ENCODE measurements around the gene MYL12A.

Gene MYL12A

DNA sequence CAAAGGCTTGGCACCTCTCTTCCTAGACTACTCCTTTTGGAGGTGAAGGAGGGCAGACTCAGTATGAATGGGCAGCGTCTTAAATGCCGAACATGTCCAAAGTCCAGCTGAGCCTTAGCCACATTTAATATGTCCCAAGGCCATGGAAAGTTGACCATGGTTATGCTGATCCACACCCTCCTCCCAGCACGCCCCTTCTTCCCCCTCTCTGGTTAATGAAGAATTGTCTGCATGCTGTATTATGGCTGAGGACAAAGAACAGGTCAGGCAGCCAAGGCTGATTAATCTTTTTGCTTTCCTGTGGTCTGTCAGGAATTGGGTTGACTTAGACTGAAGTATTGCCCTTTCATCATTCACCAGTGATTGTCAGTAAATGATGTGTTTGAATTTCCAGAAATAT, 22.0 kb upstream of the MYL12A start:
- no peak for FAIRE-seq

DNA sequence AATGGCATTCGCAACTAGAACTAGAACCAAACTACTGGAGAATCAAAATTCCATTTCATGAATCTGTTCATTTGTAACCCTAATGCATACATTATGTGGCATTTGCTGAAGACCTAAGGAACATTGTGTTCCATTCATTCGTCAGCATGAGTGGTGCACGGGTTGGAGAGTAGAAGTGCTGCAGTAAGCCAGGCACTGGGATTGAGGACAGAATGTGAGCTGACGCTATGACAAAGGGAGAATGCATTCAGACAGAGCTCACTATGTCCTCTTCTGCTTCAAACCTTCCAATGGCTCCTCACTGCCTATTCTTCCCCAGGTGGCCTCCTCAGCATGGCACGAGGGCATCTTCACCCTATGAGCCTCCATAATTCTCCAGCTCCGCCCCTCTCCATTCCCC, 21.6 kb upstream of the MYL12A start:
- no peak for FAIRE-seq

DNA sequence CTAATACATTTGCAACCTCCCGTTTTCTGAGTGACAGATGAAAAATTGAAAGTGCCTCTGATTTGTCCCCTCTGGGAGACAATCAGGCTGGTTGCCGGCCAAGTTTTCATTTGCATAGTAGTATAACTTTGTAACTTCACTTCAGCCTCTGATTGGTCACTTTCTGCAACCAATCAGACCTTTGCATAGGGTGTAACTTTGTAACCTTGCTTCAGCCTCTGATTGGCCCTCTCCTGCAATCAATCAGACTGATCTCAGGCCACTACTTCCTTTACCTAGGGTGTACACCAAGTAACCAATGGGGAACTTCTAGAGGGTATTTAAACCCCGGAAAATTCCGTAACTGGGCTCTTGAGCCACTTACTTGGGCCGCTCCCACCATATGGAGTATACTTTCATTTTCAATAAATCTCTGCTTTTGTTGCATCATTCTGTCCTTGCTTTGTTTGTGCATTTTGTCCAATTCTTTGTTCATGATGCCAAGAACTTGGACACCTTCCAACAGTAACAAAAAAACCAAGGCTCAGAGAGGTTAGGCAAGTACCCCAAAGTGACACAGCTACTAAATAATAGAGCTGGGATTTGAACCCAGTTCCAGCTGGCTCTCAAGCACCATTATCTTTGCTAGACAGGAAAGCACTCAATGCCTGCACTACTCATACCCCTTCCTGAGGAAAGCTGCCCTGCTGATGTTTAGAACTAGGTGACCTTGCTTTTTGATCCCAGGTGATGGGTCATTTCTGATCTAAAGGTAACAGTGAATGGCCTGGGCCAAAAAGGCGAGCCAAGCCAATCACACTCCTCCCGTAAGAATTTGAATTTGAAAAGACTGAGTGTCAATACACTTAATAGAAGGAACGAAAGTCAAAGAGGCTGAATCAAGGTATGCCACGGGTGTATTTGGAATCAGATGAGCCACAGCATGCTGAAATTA, 16.9 kb upstream of the MYL12A start:
- no peak for FAIRE-seq

- no peak for FAIRE-seq
Observed at GRCh38 chr18:3233004-3233403, 14.6 kb upstream of the MYL12A start.

- FAIRE-seq = no peak
Observed at GRCh38 chr18:3233433-3234168, 14.0 kb upstream of the MYL12A start.

- no peak for FAIRE-seq
Observed at GRCh38 chr18:3234457-3234856, 13.1 kb upstream of the MYL12A start.

DNA sequence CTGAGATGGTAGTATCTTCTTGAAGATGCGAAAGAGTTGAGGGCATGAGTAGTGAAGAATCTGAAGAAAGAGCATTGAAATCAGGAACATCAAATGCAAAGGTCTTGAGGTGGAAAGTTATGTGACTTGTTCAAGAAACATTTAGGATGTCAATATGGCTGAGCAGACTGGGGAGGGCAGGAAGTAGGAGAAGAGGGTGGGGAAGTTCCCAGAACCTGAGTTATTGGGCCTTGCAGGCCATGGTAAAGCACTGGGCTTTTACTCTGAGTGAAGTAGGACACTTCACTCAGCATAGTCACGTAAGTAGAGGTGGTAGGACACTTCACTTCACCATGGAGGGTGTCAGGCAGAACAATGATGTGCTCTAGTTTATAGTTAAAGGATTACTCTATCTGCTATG, 11.8 kb upstream of the MYL12A start:
- no peak for FAIRE-seq

- no peak for FAIRE-seq
Observed at GRCh38 chr18:3236470-3236869, 11.1 kb upstream of the MYL12A start.

DNA sequence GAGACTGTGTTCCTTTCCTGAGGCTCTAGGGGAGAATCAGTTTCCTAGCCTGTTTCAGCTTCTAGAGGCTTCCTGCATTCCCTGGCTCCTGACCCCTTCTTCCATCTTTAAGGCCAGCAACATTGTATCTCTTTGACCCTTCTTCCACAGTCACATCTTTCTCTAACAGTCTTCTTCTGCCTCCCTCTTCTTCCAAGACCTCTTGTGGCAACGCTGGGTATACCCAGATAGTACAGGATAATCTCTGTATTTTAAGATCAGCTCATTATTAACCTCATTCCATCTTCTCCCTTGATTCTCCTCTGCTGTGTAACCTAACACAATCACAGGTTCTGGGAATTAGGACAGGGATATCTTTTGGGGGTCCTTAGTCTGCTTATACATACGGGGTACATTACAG, 8.9 kb upstream of the MYL12A start:
- no peak for FAIRE-seq

DNA sequence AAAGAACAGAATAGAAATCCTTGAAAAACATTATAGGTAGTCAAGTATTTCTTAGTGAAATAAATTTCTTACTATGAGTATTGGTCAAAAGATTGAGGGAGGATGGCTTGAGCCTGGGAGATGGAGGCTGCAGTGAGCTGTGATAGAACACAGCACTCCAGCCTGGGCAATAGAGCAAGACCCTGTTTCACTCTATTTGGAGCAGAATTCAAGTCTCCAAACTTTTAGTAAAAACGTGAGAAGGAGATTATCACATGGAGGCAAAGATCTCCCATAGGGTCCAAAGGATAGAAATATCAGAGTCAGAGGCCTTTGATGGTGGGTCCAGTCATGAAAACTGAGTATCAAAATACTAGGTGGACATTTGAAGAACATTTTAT, 2.4 kb upstream of the MYL12A start:
- FAIRE-seq = no peak

- no peak for FAIRE-seq
Observed at GRCh38 chr18:3245853-3246634, 1.6 kb upstream of the MYL12A start.

- no peak for FAIRE-seq
Observed at GRCh38 chr18:3246635-3247239, 864 bp upstream of the MYL12A start.

DNA sequence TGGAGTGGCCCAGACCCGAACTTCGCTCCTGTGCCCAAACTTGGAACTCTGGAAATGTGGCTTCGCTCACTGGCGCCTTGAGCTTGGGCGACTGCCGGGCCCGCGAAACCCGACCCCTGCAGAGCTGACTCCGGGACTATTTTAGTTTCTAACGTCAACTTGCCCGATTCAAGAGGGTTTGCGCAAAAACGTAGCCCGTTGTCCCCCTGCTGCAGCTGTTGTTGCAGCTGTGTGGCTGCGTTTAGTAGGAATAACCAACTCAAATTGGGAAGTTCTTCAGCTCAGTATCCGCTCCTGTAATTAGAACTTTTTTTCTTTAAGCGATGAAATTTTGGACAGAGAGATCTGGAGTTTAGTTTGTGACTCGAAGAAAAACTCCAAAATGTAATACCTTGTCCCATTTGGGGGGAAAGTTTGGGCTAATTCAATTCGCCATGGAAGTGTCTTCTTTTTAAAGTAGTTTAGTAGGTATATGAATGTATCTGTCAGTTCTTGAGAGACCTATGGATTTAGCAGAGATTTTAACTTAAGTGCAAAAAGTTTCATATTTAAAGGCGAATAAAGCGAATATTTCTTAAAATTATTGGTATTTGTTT, 559 bp downstream of the MYL12A start:
- no peak for FAIRE-seq

DNA sequence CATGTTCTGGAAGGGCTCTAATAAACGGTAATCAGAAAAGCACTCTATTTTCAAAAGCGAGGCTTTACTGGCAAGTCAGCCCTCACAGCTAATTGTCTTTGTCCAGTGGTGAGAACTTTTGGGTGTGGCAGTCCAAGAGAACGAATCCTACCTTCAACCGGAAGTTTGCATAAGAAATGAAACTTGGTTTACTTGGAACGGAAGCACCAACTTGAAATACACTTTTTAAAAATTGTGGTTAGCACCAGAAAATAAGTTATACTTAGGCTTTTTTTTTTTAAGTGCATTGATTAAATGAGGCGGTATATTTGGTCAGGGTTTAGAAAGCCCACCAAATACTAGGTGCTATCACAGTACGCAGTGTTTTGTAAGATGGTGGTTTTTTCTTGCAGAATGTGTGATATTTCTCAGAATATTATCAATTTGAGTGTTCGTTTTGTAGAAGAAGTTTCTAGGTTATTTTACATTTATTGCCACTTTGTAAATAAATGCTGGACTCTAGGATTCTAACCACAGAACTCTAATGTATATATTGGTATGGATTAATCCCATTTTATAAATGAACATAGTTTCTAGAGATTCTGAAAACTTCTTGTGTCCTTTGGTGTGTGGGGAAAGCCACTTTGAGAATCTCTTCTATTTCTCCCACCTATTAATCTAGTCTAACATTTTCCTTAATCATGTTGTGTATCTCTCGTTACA, 1.2 kb downstream of the MYL12A start:
- no peak for FAIRE-seq

GRCh38 chr18:3250237-3251107, 2.9 kb downstream of the MYL12A start:
- FAIRE-seq = no peak

GRCh38 chr18:3251249-3251962, 3.8 kb downstream of the MYL12A start:
- no peak for FAIRE-seq

GRCh38 chr18:3251963-3252277, 4.3 kb downstream of the MYL12A start:
- no peak for FAIRE-seq

DNA sequence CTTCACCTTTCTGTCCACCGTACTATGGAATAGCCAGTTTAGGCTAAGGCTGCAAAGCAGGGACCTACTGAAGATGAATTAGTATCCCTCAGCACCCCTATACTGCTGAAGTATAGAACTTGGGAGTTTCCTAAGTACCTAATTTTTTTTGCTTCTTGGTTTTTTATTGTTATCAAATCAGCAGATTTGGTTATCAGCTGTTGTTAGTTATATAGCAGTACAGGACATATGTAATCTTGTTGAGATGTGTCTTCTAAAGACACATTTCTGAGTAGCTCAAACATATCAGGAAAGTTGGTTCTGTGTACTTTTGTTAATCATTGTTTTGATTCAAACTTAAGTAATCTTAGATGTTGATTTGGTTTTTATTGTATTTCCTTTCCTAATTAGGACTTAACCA, 5.2 kb downstream of the MYL12A start:
- FAIRE-seq = no peak

DNA sequence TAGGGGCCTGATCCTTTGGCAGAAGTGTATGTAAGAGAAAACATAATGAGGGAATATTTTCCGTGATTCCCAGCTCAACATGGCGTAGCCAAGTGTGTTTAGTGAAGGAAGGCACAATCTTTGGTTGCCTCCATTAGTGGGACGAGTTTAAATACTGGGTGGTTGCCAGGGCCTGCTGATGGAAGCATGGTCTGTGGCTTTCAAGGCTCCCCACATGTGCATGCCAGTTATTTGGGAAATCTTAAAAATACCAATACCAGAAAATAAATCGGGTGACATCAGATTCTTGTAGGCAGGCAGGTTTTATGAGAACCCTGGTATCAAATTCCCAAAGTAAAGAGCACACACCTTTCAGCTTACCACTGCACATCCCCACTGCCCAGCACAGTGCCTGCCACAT, 7.1 kb downstream of the MYL12A start:
- no peak for FAIRE-seq

GRCh38 chr18:3255611-3256165, 8.1 kb downstream of the MYL12A start:
- no peak for FAIRE-seq
